Esophagus muscularis mucosa (tissue), 4 donors: ENCODE measurements around the gene SAMD9L. TPM values are rescaled to one million over a fixed set of nuclear protein-coding genes. Genes with fewer than 3 reads are reported as not detected.

Experiments used
- DNase-seq: peaks from one replicate; pipeline ENCODE4 v3.0.0-alpha.2; 2017; ENCODE audit errors: extremely low spot score
- H3K27ac ChIP-seq, 4 donors: fragments of 200-600 bp; sonication (generic); replicated peaks in 1 of 4; 1 replicate in 3 of 4; 2 replicates in 1 of 4; pipeline ENCODE4 v1.5.1; 2016 to 2019; ENCODE audit warnings: mild to moderate bottlenecking in 1 of 4
- H3K27me3 ChIP-seq, 4 donors: fragments of 200-600 bp; sonication (generic); one replicate each; pipeline versions ENCODE4 v1.5.1 to v1.6.0; 2016 to 2019
- H3K36me3 ChIP-seq, 4 donors: fragments of 200-600 bp; sonication (generic); one replicate each; pipeline ENCODE4 v1.5.1; 2016 to 2019
- H3K4me1 ChIP-seq, 4 donors: fragments of 200-600 bp; sonication (generic); one replicate each; pipeline ENCODE4 v1.5.1; 2016 to 2019
- H3K4me3 ChIP-seq, 4 donors: fragments of 200-600 bp; sonication (generic); 1 replicate in 2 of 4; 2 replicates in 2 of 4; pipeline ENCODE4 v1.5.1; 2016 to 2019; ENCODE audit warnings: mild to moderate bottlenecking in 4 of 4, moderate library complexity in 1 of 4
- H3K9me3 ChIP-seq, 4 donors: fragments of 200-600 bp; sonication (generic); 1 replicate in 3 of 4; 2 replicates in 1 of 4; pipeline ENCODE4 v1.5.1; 2016 to 2019
- CTCF ChIP-seq, 3 experiments: fragments of 200-600 bp in 2 of 3; fragments of 450-650 bp in 1 of 3; sonication (generic) in 2 of 3; IDR thresholded peaks; one replicate each; pipeline ENCODE4 v1.5.1; 2017 to 2019; ENCODE audit warnings: antibody characterized with exemption in 3 of 3, mild to moderate bottlenecking in 2 of 3, moderate library complexity in 1 of 3
- EP300 ChIP-seq: sonication (generic); formaldehyde crosslinking; IDR thresholded peaks from one replicate; pipeline ENCODE4 v1.6.1; 2017; ENCODE audit warnings: antibody characterized with exemption
- POLR2A ChIP-seq: fragments of 450-650 bp; IDR thresholded peaks from one replicate; pipeline ENCODE4 v1.6.1; 2017; ENCODE audit warnings: antibody characterized with exemption, moderate library complexity, mild to moderate bottlenecking, low read depth
- POLR2AphosphoS5 ChIP-seq, 2 donors: sonication (generic); formaldehyde crosslinking; IDR thresholded peaks; one replicate each; pipeline ENCODE4 v1.6.1; 2017; ENCODE audit warnings: antibody characterized with exemption in 2 of 2
- WGBS: methylation state at CpG from one replicate; pipeline ENCODE4 v1.1.5; 2018; 5-methylcytosine and 5-hydroxymethylcytosine counted together
- intact Hi-C: fragments of 100-400 bp; cut with DNase I; formaldehyde crosslinking; loops from one replicate; pipeline ENCODE4 v1.15.1; 2023
- total RNA-seq, 4 donors: library from RNA; depleted of rRNA; stranded (reverse); fragments of >200 nt; gene quantifications; one replicate each; pipeline versions ENCODE4 v1.1.0 to v1.2.1, GENCODE V29; 2016

Gene SAMD9L
- total RNA-seq, 4 donors from 2014 or later = 3.7 to 6.6 (median 5.0) TPM

- Histone ChIP-seq H3K27me3 (no peaks in the 10 kb centered on the region), H3K36me3 (peaks cover 0 to 11% (median 0%) of the 10 kb centered on the region in 4 donors), H3K4me3 (peak within 1 kb of the TSS; percentile 47 to 59 (median 51)), H3K27ac (peak within 1 kb of the TSS; percentile 50 to 65 (median 58)), H3K4me1 (peaks cover 0 to 10% (median 4%) of the 10 kb centered on the region in 4 donors), H3K9me3 (peaks cover 0 to 13% (median 2%) of the 10 kb centered on the region in 4 donors)
- DNase-seq = no peak
- intact Hi-C loops = no loop called here
- 29% methylated on average over 4 of the region's 4 CpGs for WGBS
- TF ChIP-seq POLR2AphosphoS5 (IDR thresholded peaks at IDR 0.05) = peak in 1 of 2 donors; percentile 34
- TF ChIP-seq POLR2A = no peak
Measured at GRCh38 chr7:93117852-93118530, 30.2 kb downstream of the SAMD9L start, which contains the start of gene SAMD9. Gene SAMD9 (minus strand): TSS chr7:93117979. CDS start chr7:93106097, 11,882 bp downstream.

- H3K27ac ChIP-seq = peak overlapping the region in 3 of 4 donors; percentile 55 to 65 (median 60)
- WGBS = 61% methylated on average over 1 of the region's 1 CpG
- peaks cover 0 to 13% (median 1%) of the 10 kb centered on the region in 4 donors for H3K36me3 ChIP-seq
- peaks cover 0 to 19% (median 2%) of the 10 kb centered on the region in 4 donors for H3K9me3 ChIP-seq
- no peaks in the 10 kb centered on the region for H3K27me3 ChIP-seq
- peak overlapping the region; percentile 47 to 59 (median 51) for H3K4me3 ChIP-seq
- H3K4me1 ChIP-seq = peaks cover 0 to 10% (median 4%) of the 10 kb centered on the region in 4 donors
- TF ChIP-seq POLR2AphosphoS5 (IDR thresholded peaks at IDR 0.05) = no peak
- TF ChIP-seq EP300 = no peak
- no peak for TF ChIP-seq POLR2A
- no peak for TF ChIP-seq CTCF (IDR thresholded peaks at IDR 0.05)
- DNase-seq = no peak
- intact Hi-C loops = no loop called here
Measured at GRCh38 chr7:93117327-93117726, 30.9 kb downstream of the SAMD9L start.

- Histone ChIP-seq H3K4me3 (no peak overlapping the region), H3K27me3 (no peaks in the 10 kb centered on the region), H3K9me3 (peaks cover 0 to 14% (median 0%) of the 10 kb centered on the region in 4 donors), H3K27ac (no peak overlapping the region), H3K4me1 (peaks cover 0 to 10% (median 4%) of the 10 kb centered on the region in 4 donors), H3K36me3 (peaks cover 0 to 25% (median 6%) of the 10 kb centered on the region in 4 donors)
- intact Hi-C loops = no loop called here
- TF ChIP-seq EP300 (no peak), POLR2A (no peak), POLR2AphosphoS5 (IDR thresholded peaks at IDR 0.05) (no peak), CTCF (IDR thresholded peaks at IDR 0.05) (no peak)
- 76% methylated on average over 7 of the region's 7 CpGs for WGBS
- no peak for DNase-seq
Measured at GRCh38 chr7:93115796-93116195, 32.4 kb downstream of the SAMD9L start.

- Histone ChIP-seq H3K9me3 (peaks cover 0 to 84% (median 50%) of the 10 kb centered on the region in 4 donors), H3K27me3 (no peaks in the 10 kb centered on the region), H3K36me3 (peaks cover 21 to 71% (median 43%) of the 10 kb centered on the region in 4 donors), H3K27ac (no peak overlapping the region), H3K4me1 (no peaks in the 10 kb centered on the region), H3K4me3 (no peak overlapping the region)
- intact Hi-C loops = no loop called here
- DNase-seq = no peak
- WGBS = 89% methylated on average over 13 of the region's 13 CpGs
- TF ChIP-seq POLR2A = no peak
- TF ChIP-seq CTCF (IDR thresholded peaks at IDR 0.05) = no peak
- no peak for TF ChIP-seq EP300
- no peak for TF ChIP-seq POLR2AphosphoS5 (IDR thresholded peaks at IDR 0.05)
Measured at GRCh38 chr7:93108003-93108402, 40.2 kb downstream of the SAMD9L start.

- H3K9me3 ChIP-seq = peaks cover 0 to 44% (median 35%) of the 10 kb centered on the region in 4 donors
- intact Hi-C loops = no loop called here
Measured at GRCh38 chr7:93097388-93097787, 50.8 kb downstream of the SAMD9L start.

More at GRCh38 chr7:93097388-93097787, 50.8 kb downstream of the SAMD9L start:
- Histone ChIP-seq H3K27ac (no peak overlapping the region), H3K4me1 (no peaks in the 10 kb centered on the region), H3K36me3 (no peaks in the 10 kb centered on the region), H3K27me3 (no peaks in the 10 kb centered on the region), H3K4me3 (no peak overlapping the region)
- WGBS = 63% methylated on average over 2 of the region's 2 CpGs
- no peak for DNase-seq
- TF ChIP-seq POLR2AphosphoS5 (IDR thresholded peaks at IDR 0.05) = no peak
- no peak for TF ChIP-seq POLR2A
- no peak for TF ChIP-seq EP300
- no peak for TF ChIP-seq CTCF (IDR thresholded peaks at IDR 0.05)
